Kidney epithelial cell (primary cell): Measurements from ENCODE around the gene KCTD16. TPM values are rescaled to one million over a fixed set of nuclear protein-coding genes. Genes with fewer than 3 reads are reported as not detected.

Experiments
- DNase-seq: peaks from one replicate; pipeline ENCODE4 v3.0.0-alpha.2; 2010; ENCODE audit warnings: low read depth
- H3K27me3 ChIP-seq: 2 replicates; pipeline ENCODE4 v1.6.0; 2011; ENCODE audit warnings: low read length; ENCODE audit not compliant: control insufficient read depth, insufficient read depth
- H3K36me3 ChIP-seq: 2 replicates; pipeline ENCODE4 v1.5.1; 2011; ENCODE audit warnings: low read length; ENCODE audit not compliant: control insufficient read depth, insufficient read depth
- H3K4me3 ChIP-seq: 2 replicates; pipeline ENCODE4 v1.5.1; 2011; ENCODE audit warnings: low read depth, mild to moderate bottlenecking, control low read depth, low read length
- CTCF ChIP-seq: IDR thresholded peaks from 2 replicates; pipeline ENCODE4 v1.5.1; 2011; ENCODE audit warnings: mild to moderate bottlenecking, moderate library complexity, low read length, control low read depth, inconsistent platforms; ENCODE audit not compliant: insufficient read depth, poor library complexity, severe bottlenecking
- total RNA-seq: library from RNA; depleted of rRNA; stranded (reverse); fragments of >200 nt; gene quantifications from 2 replicates; pipeline ENCODE4 v1.2.3, GENCODE V29; 2015

The KCTD16 gene
- total RNA-seq, 1 donor from 2014 or later: 1.4 TPM

- Histone ChIP-seq H3K27me3 (no peaks in the 10 kb centered on the region), H3K36me3 (no peaks in the 10 kb centered on the region), H3K4me3 (no peak overlapping the region)
- no peak for DNase-seq
- no peak for TF ChIP-seq CTCF
These were observed 67.2 kb downstream of the KCTD16 start for GRCh38 chr5:144237851-144238250.

- H3K4me3 ChIP-seq: no peak overlapping the region
- no peak for TF ChIP-seq CTCF
- no peaks in the 10 kb centered on the region for H3K27me3 ChIP-seq
- DNase-seq: no peak
- no peaks in the 10 kb centered on the region for H3K36me3 ChIP-seq
These were observed 76.5 kb downstream of the KCTD16 start for GRCh38 chr5:144247131-144247530.

- DNase-seq: no peak
- TF ChIP-seq CTCF: no peak
- Histone ChIP-seq H3K27me3 (no peaks in the 10 kb centered on the region), H3K36me3 (no peaks in the 10 kb centered on the region), H3K4me3 (no peak overlapping the region)
These were observed 77.3 kb downstream of the KCTD16 start for GRCh38 chr5:144248015-144248414.

GRCh38 chr5:144249755-144250464 is 79.2 kb downstream of the KCTD16 start:
- Histone ChIP-seq H3K27me3 (no peaks in the 10 kb centered on the region), H3K4me3 (no peak overlapping the region), H3K36me3 (no peaks in the 10 kb centered on the region)
- DNase-seq: no peak
- TF ChIP-seq CTCF: no peak

- Histone ChIP-seq H3K27me3 (no peaks in the 10 kb centered on the region), H3K36me3 (no peaks in the 10 kb centered on the region), H3K4me3 (no peak overlapping the region)
- no peak for TF ChIP-seq CTCF
- DNase-seq: no peak
These were observed 83.9 kb downstream of the KCTD16 start for GRCh38 chr5:144254552-144254951.

GRCh38 chr5:144260121-144260520 is 89.4 kb downstream of the KCTD16 start:
- Histone ChIP-seq H3K4me3 (no peak overlapping the region), H3K27me3 (no peaks in the 10 kb centered on the region), H3K36me3 (no peaks in the 10 kb centered on the region)
- no peak for DNase-seq
- no peak for TF ChIP-seq CTCF
